IMR-90 (cell line): ENCODE results near the gene SNX5. TPM values are rescaled to one million over a fixed set of nuclear protein-coding genes. Genes with fewer than 3 reads are reported as not detected.

Source experiments
- ATAC-seq: fragments of 200-7000 bp; cut with Tn5 transposase; 2 replicates; pipeline ENCODE4 v1.9.1; 2020; ENCODE audit warnings: low read depth, mild to moderate bottlenecking, moderate library complexity
- BruUV-seq: library from RNA; stranded (reverse); fragments of 400-500 nt; replicated peaks from 2 replicates; lab custom pipeline; 2021; lab: Mats Ljungman, UMichigan
- CTCF ChIA-PET: fragments of 300-600 bp; formaldehyde crosslinking; extraction: SDS; loops from one replicate; lab custom pipeline; 2021; ENCODE audit warnings: antibody characterized with exemption; lab: Yijun Ruan, JAX
- POLR2A ChIA-PET: fragments of 300-600 bp; sonication (Branson Sonifier 250); formaldehyde crosslinking; loops from one replicate; lab custom pipeline; 2022; ENCODE audit warnings: antibody characterized with exemption; ENCODE audit not compliant: unreplicated experiment; lab: Charles Lee
- DNase-seq: peaks from one replicate; pipeline ENCODE4 v3.0.0; 2013
- H2AFZ ChIP-seq: replicated peaks from 2 replicates; pipeline ENCODE3; 2013; ENCODE audit warnings: low read length, mild to moderate bottlenecking; ENCODE audit not compliant: poor library complexity
- H2AK5ac ChIP-seq: 2 replicates; pipeline ENCODE4 v1.6.1; 2013; ENCODE audit warnings: low read depth, low read length, inconsistent platforms
- H2AK9ac ChIP-seq: replicated peaks from 2 replicates; pipeline ENCODE3; 2013; ENCODE audit warnings: mild to moderate bottlenecking, low read depth, low read length, moderate library complexity; ENCODE audit not compliant: poor library complexity
- H2BK120ac ChIP-seq: 2 replicates; pipeline ENCODE4 v1.6.1; 2013; ENCODE audit warnings: low read depth, low read length, inconsistent platforms
- H2BK15ac ChIP-seq: 3 replicates; pipeline ENCODE4 v1.6.1; 2013; ENCODE audit warnings: low read depth, low read length, inconsistent platforms
- H2BK20ac ChIP-seq: 2 replicates; pipeline ENCODE4 v1.6.1; 2013; ENCODE audit warnings: low read depth, mild to moderate bottlenecking, inconsistent platforms, low read length, moderate library complexity
- H2BK5ac ChIP-seq: 2 replicates; pipeline ENCODE4 v1.6.1; 2013; ENCODE audit warnings: mild to moderate bottlenecking, low read depth, low read length, inconsistent platforms; ENCODE audit not compliant: poor library complexity, severe bottlenecking
- H3K14ac ChIP-seq: replicated peaks from 2 replicates; pipeline ENCODE4 v1.6.1; 2013; ENCODE audit warnings: low read depth, low read length, inconsistent platforms
- H3K18ac ChIP-seq: 2 replicates; pipeline ENCODE4 v1.6.1; 2013; ENCODE audit warnings: low read depth, low read length, control low read depth
- H3K23ac ChIP-seq: 2 replicates; pipeline ENCODE4 v1.6.1; 2013; ENCODE audit warnings: low read depth, low read length, inconsistent platforms
- H3K27ac ChIP-seq: 2 replicates; pipeline ENCODE4 v1.5.1; 2013; ENCODE audit warnings: mild to moderate bottlenecking, control low read depth, low read length; ENCODE audit not compliant: insufficient read depth
- H3K27me3 ChIP-seq: 2 replicates; pipeline ENCODE4 v1.6.1; 2013; ENCODE audit warnings: low read length; ENCODE audit not compliant: control insufficient read depth, insufficient read depth
- H3K36me3 ChIP-seq: 2 replicates; pipeline ENCODE4 v1.6.1; 2013; ENCODE audit warnings: low read length, mixed read lengths; ENCODE audit not compliant: control insufficient read depth, insufficient read depth
- H3K4ac ChIP-seq: 2 replicates; pipeline ENCODE4 v1.6.1; 2013; ENCODE audit warnings: low read depth, low read length, inconsistent platforms
- H3K4me1 ChIP-seq: 2 replicates; pipeline ENCODE4 v1.6.1; 2013; ENCODE audit warnings: low read length, mixed read lengths; ENCODE audit not compliant: control insufficient read depth, insufficient read depth
- H3K4me2 ChIP-seq: 2 replicates; pipeline ENCODE4 v1.6.1; 2013; ENCODE audit warnings: low read depth, mild to moderate bottlenecking, control low read depth, low read length, moderate library complexity
- H3K4me3 ChIP-seq: 2 replicates; pipeline ENCODE4 v1.5.1; 2013; ENCODE audit warnings: low read depth, mild to moderate bottlenecking, control low read depth, low read length, moderate library complexity; ENCODE audit not compliant: insufficient read depth
- H3K56ac ChIP-seq: 2 replicates; pipeline ENCODE4 v1.6.1; 2013; ENCODE audit warnings: low read length, inconsistent platforms; ENCODE audit not compliant: insufficient read depth; ENCODE audit errors: extremely low read depth
- H3K79me1 ChIP-seq, 2 experiments: 2 replicates each; pipeline ENCODE4 v1.6.1; 2013; ENCODE audit warnings: low read length in 2 of 2, inconsistent platforms in 1 of 2, low read depth in 1 of 2
- H3K9ac ChIP-seq: 2 replicates; pipeline ENCODE4 v1.6.1; 2013; ENCODE audit warnings: low read depth, low read length, control low read depth
- H3K9me1 ChIP-seq: 2 replicates; pipeline ENCODE4 v1.6.1; 2013; ENCODE audit warnings: low read length, inconsistent platforms; ENCODE audit not compliant: insufficient read depth
- H3K9me3 ChIP-seq: 2 replicates; pipeline ENCODE4 v1.6.1; 2013; ENCODE audit warnings: low read length; ENCODE audit not compliant: control insufficient read depth, insufficient read depth
- H4K20me1 ChIP-seq: 2 replicates; pipeline ENCODE4 v1.6.1; 2013; ENCODE audit warnings: low read length, inconsistent platforms; ENCODE audit not compliant: insufficient read depth
- H4K5ac ChIP-seq: 2 replicates; pipeline ENCODE4 v1.6.1; 2013; ENCODE audit warnings: mild to moderate bottlenecking, low read depth, low read length, control low read depth
- H4K8ac ChIP-seq, 2 experiments: 2 replicates each; pipeline ENCODE4 v1.6.1; 2013; ENCODE audit warnings: low read depth in 2 of 2, low read length in 2 of 2, control low read depth in 1 of 2, inconsistent platforms in 1 of 2
- H4K91ac ChIP-seq: 2 replicates; pipeline ENCODE4 v1.6.1; 2013; ENCODE audit warnings: low read depth, low read length, inconsistent platforms; ENCODE audit not compliant: insufficient read depth
- BHLHE40 ChIP-seq: fragments of 150-350 bp; IDR thresholded peaks from 2 replicates; pipeline ENCODE4 v1.6.1; 2016; ENCODE audit warnings: mild to moderate bottlenecking, low read depth, low read length
- CEBPB ChIP-seq: IDR thresholded peaks from 2 replicates; pipeline ENCODE4 v1.6.1; 2012; ENCODE audit warnings: low read depth, low read length, improper control_type of control experiment
- CHD1 ChIP-seq: IDR thresholded peaks from 2 replicates; pipeline ENCODE4 v1.6.1; 2012; ENCODE audit warnings: low read depth, low read length, improper control_type of control experiment
- CTCF ChIP-seq: conservative IDR thresholded peaks from 2 replicates; pipeline ENCODE4 v1.5.1; 2012; ENCODE audit warnings: mild to moderate bottlenecking, low read depth, low read length, improper control_type of control experiment
- ELK1 ChIP-seq: fragments of 150-350 bp; IDR thresholded peaks from 2 replicates; pipeline ENCODE4 v1.6.1; 2016; ENCODE audit warnings: low read depth, mild to moderate bottlenecking, low read length, moderate library complexity, borderline replicate concordance
- FOS ChIP-seq: fragments of 150-350 bp; IDR thresholded peaks from 2 replicates; pipeline ENCODE4 v1.6.1; 2016; ENCODE audit warnings: low read depth, low read length
- MAFK ChIP-seq: IDR thresholded peaks from 2 replicates; pipeline ENCODE4 v1.6.1; 2012; ENCODE audit warnings: low read depth, low read length, improper control_type of control experiment
- MAZ ChIP-seq: IDR thresholded peaks from 2 replicates; pipeline ENCODE4 v1.6.1; 2012; ENCODE audit warnings: low read depth, mild to moderate bottlenecking, low read length, improper control_type of control experiment, moderate library complexity, borderline replicate concordance
- MXI1 ChIP-seq: IDR thresholded peaks from 2 replicates; pipeline ENCODE4 v1.6.1; 2012; ENCODE audit warnings: low read depth, mild to moderate bottlenecking, low read length, moderate library complexity, borderline replicate concordance
- NFE2L2 ChIP-seq: fragments of 150-350 bp; IDR thresholded peaks from 2 replicates; pipeline ENCODE4 v1.6.1; 2016; ENCODE audit warnings: low read depth, mild to moderate bottlenecking, low read length
- POLR2A ChIP-seq: IDR thresholded peaks from 2 replicates; pipeline ENCODE4 v1.6.1; 2012; ENCODE audit warnings: mild to moderate bottlenecking, low read depth, low read length
- RAD21 ChIP-seq: IDR thresholded peaks from 2 replicates; pipeline ENCODE4 v1.6.1; 2012; ENCODE audit warnings: low read length, improper control_type of control experiment
- RCOR1 ChIP-seq: IDR thresholded peaks from 2 replicates; pipeline ENCODE4 v1.6.1; 2012; ENCODE audit warnings: mild to moderate bottlenecking, low read length, improper control_type of control experiment; ENCODE audit not compliant: insufficient replicate concordance
- RFX5 ChIP-seq: IDR thresholded peaks from 2 replicates; pipeline ENCODE4 v1.8.0; 2012; ENCODE audit warnings: low read depth, mild to moderate bottlenecking, low read length, moderate library complexity
- SMC3 ChIP-seq: fragments of 150-350 bp; IDR thresholded peaks from 2 replicates; pipeline ENCODE4 v1.6.1; 2016; ENCODE audit warnings: low read depth, mild to moderate bottlenecking, antibody characterized with exemption, low read length, moderate library complexity
- USF2 ChIP-seq: fragments of 150-350 bp; IDR thresholded peaks from 2 replicates; pipeline ENCODE4 v1.6.1; 2017; ENCODE audit warnings: mild to moderate bottlenecking, antibody characterized with exemption, low read length, low read depth
- WGBS, 2 experiments: methylation state at CpG; one replicate each; pipeline versions ENCODE4 v1.1.5 to v1.1.7; 2013; ENCODE audit warnings: missing lambda C conversion rate in 2 of 2; ENCODE audit not compliant: insufficient read length in 1 of 2; ENCODE audit errors: extremely low coverage in 2 of 2; 5-methylcytosine and 5-hydroxymethylcytosine counted together
- dilution Hi-C: fragments of 300-500 bp; cut with HindIII; formaldehyde crosslinking; loops from one replicate; pipeline ENCODE4 v1.14.3; 2018; ENCODE audit warnings: low sequenced_read_pairs; ENCODE audit not compliant: unreplicated experiment
- in situ Hi-C: fragments of 300-500 bp; cut with MboI; formaldehyde crosslinking; loops from 3 replicates; pipeline ENCODE4 v1.14.3; 2019; ENCODE audit warnings: low sequenced_read_pairs, inconsistent platforms, mixed read lengths
- intact Hi-C: fragments of 100-400 bp; cut with micrococcal nuclease; formaldehyde crosslinking; loops from 2 replicates; pipeline ENCODE4 v1.10.0; 2022
- polyA plus RNA-seq, 3 experiments: library from polyadenylated mRNA; depleted of rRNA; stranded (reverse); fragments of >200 nt; gene quantifications; 2 replicates each; pipeline ENCODE4 v1.2.3, GENCODE V29; 2012; ENCODE audit warnings: low replicate concordance in 1 of 3
- total RNA-seq: library from RNA; depleted of rRNA; stranded (reverse); fragments of >200 nt; gene quantifications from 2 replicates; pipeline ENCODE4 v1.2.3, GENCODE V29; 2012

SNX5 gene
- total and polyA plus RNA-seq, 2 of the 4 experiments (the other 2 are of a cell fraction): 65.4 to 92.8 TPM

- Histone ChIP-seq H3K36me3 (peaks cover 8% of the 10 kb centered on the region), H4K8ac (no peak overlapping the region; a peak in 1 of 4 replicates), H3K27me3 (no peaks in the 10 kb centered on the region), H3K4me1 (peaks cover 18% of the 10 kb centered on the region), H3K9me1 (peaks cover 17% of the 10 kb centered on the region), H3K14ac (no peak overlapping the region), H4K91ac (no peak overlapping the region), H2AFZ (no peak overlapping the region), H3K9me3 (no peaks in the 10 kb centered on the region), H3K23ac (peak overlapping the region; percentile 86; the same call in 1 of the 2 replicates), H2AK5ac (no peak overlapping the region), H4K5ac (no peak overlapping the region), H3K79me1 (peaks cover 0 to 24% of the 10 kb centered on the region in 2 experiments; a peak in 2 of 4 replicates), H2BK120ac (no peak overlapping the region), H3K4me2 (no peak overlapping the region), H3K18ac (no peak overlapping the region), H3K27ac (no peak overlapping the region; the same call in 1 of the 2 replicates), H2BK15ac (no peak overlapping the region), H3K56ac (no peak overlapping the region), H2BK5ac (no peak overlapping the region), H4K20me1 (peaks cover 86% of the 10 kb centered on the region), H2BK20ac (no peak overlapping the region), H3K4me3 (no peak overlapping the region), H3K4ac (no peak overlapping the region), H3K9ac (no peak overlapping the region), H2AK9ac (no peak overlapping the region)
- POLR2A ChIA-PET: no interaction called here
- no TSS peak for BruUV-seq
- dilution Hi-C loops (no loop called here), intact Hi-C loops (no loop called here), in situ Hi-C loops (no loop called here)
- ATAC-seq (no peak), DNase-seq (no peak)
- CTCF ChIA-PET: no interaction called here
- no peak for TF ChIP-seq BHLHE40
- TF ChIP-seq CHD1: no peak
- TF ChIP-seq ELK1: no peak
- TF ChIP-seq MAFK: no peak
- TF ChIP-seq NFE2L2: no peak
- no peak for TF ChIP-seq RFX5
- no peak for TF ChIP-seq RCOR1
- TF ChIP-seq MAZ: no peak
- TF ChIP-seq SMC3: no peak
- TF ChIP-seq POLR2A: no peak
- no peak for TF ChIP-seq CEBPB
- no peak for TF ChIP-seq RAD21
- no peak for TF ChIP-seq FOS
- TF ChIP-seq MXI1: no peak
- no peak for TF ChIP-seq CTCF
- no peak for TF ChIP-seq USF2
- no CpG with 5 or more reads among the region's 1 CpG for WGBS, 2 experiments
Measured at GRCh38 chr20:17964073-17964472, 4.5 kb downstream of the SNX5 start.
